GM10266 (cell line): ENCODE data around the gene SLC10A3.

Source experiments
- DNase-seq: peaks from one replicate; pipeline ENCODE4 v3.0.0; 2012; ENCODE audit errors: extremely low spot score
- CTCF ChIP-seq: IDR thresholded peaks from 2 replicates; pipeline ENCODE4 v1.5.1; 2012; ENCODE audit warnings: mild to moderate bottlenecking, low read depth; ENCODE audit not compliant: control insufficient read depth, insufficient read depth; ENCODE audit errors: missing control alignments

Gene SLC10A3

GRCh38 chrX:154472685-154473632 is 17.5 kb downstream of the SLC10A3 start:
- TF ChIP-seq CTCF: no peak
- no peak for DNase-seq

- no peak for TF ChIP-seq CTCF
- DNase-seq: no peak
Measured at GRCh38 chrX:154471839-154472684, 18.4 kb downstream of the SLC10A3 start.

- DNase-seq: no peak
- no peak for TF ChIP-seq CTCF
Measured at GRCh38 chrX:154470914-154471568, 19.4 kb downstream of the SLC10A3 start.

GRCh38 chrX:154470434-154470833 is 20.0 kb downstream of the SLC10A3 start:
- DNase-seq: no peak
- TF ChIP-seq CTCF: no peak

- no peak for TF ChIP-seq CTCF
- DNase-seq: no peak
Measured at GRCh38 chrX:154469880-154470279, 20.5 kb downstream of the SLC10A3 start.

GRCh38 chrX:154469114-154469513 is 21.3 kb downstream of the SLC10A3 start:
- no peak for TF ChIP-seq CTCF
- DNase-seq: no peak
